Neural cell (in vitro differentiated cells): ENCODE results near the gene MAP2. TPM values are rescaled to one million over a fixed set of nuclear protein-coding genes. Genes with fewer than 3 reads are reported as not detected.

Experiments
- H2AFZ ChIP-seq: fragments of 200-600, 300-800 bp; sonication (generic), shearing (Covaris generic); 2 replicates; pipeline ENCODE4 v1.6.0; 2014; ENCODE audit warnings: low read depth, mild to moderate bottlenecking, antibody characterized with exemption, low read length, moderate library complexity
- H3F3A ChIP-seq: fragments of 200-600 bp; shearing (Covaris generic); 2 replicates; pipeline ENCODE4 v1.6.1; 2016; ENCODE audit warnings: mild to moderate bottlenecking, moderate library complexity, mixed read lengths, antibody characterized with exemption, low read length; ENCODE audit not compliant: insufficient read depth, poor library complexity, severe bottlenecking
- H3K27ac ChIP-seq: fragments of 200-600, 300-800 bp; sonication (generic), shearing (Covaris generic); 2 replicates; pipeline ENCODE4 v1.5.1; 2014; ENCODE audit warnings: mild to moderate bottlenecking, low read length, moderate library complexity
- H3K27me3 ChIP-seq: fragments of 300-800, 200-600 bp; sonication (generic), shearing (Covaris generic); 2 replicates; pipeline ENCODE4 v1.6.0; 2014; ENCODE audit warnings: mild to moderate bottlenecking, low read depth, low read length, moderate library complexity; ENCODE audit not compliant: insufficient read depth
- H3K36me3 ChIP-seq: fragments of 300-800, 200-600 bp; sonication (generic), shearing (Covaris generic); 2 replicates; pipeline ENCODE4 v1.5.1; 2014; ENCODE audit warnings: mild to moderate bottlenecking, antibody characterized with exemption, low read length, moderate library complexity; ENCODE audit not compliant: insufficient read depth
- H3K4me2 ChIP-seq: fragments of 300-800, 200-600 bp; sonication (generic), shearing (Covaris generic); 2 replicates; pipeline ENCODE4 v1.6.0; 2014; ENCODE audit warnings: mild to moderate bottlenecking, low read length
- H3K4me3 ChIP-seq: fragments of 300-800, 200-600 bp; sonication (generic), shearing (Covaris generic); 2 replicates; pipeline ENCODE4 v1.5.1; 2014; ENCODE audit warnings: mild to moderate bottlenecking, low read length, moderate library complexity
- H3K79me2 ChIP-seq: fragments of 200-600 bp; shearing (Covaris generic); replicated peaks from 2 replicates; pipeline ENCODE4 v1.6.0; 2014; ENCODE audit warnings: mild to moderate bottlenecking, low read length, moderate library complexity; ENCODE audit not compliant: insufficient read depth
- H3K9ac ChIP-seq: fragments of 300-800, 200-600 bp; sonication (generic), shearing (Covaris generic); 2 replicates; pipeline ENCODE4 v1.6.1; 2016; ENCODE audit warnings: mild to moderate bottlenecking, low read length, mixed read lengths
- H3K9me2 ChIP-seq: fragments of 200-600 bp; shearing (Covaris generic); 2 replicates; pipeline ENCODE4 v1.6.1; 2016; ENCODE audit warnings: mild to moderate bottlenecking, low read length, mixed read lengths; ENCODE audit not compliant: insufficient read depth
- H3K9me3 ChIP-seq: fragments of 200-600, 300-800 bp; sonication (generic), shearing (Covaris generic); 2 replicates; pipeline ENCODE4 v1.6.1; 2016; ENCODE audit warnings: mild to moderate bottlenecking, mixed run types, low read length, moderate library complexity, mixed read lengths
- H4K20me1 ChIP-seq: fragments of 200-600 bp; shearing (Covaris generic); 2 replicates; pipeline ENCODE4 v1.6.1; 2016; ENCODE audit warnings: mild to moderate bottlenecking, mixed run types; ENCODE audit not compliant: insufficient read depth
- EP300 ChIP-seq: fragments of 450-650 bp; conservative IDR thresholded peaks from 2 replicates; pipeline ENCODE4 v1.6.1; 2014; ENCODE audit warnings: antibody characterized with exemption, mild to moderate bottlenecking, moderate library complexity; ENCODE audit not compliant: poor library complexity, severe bottlenecking
- EZH2 ChIP-seq: fragments of 200-600, 300-800 bp; shearing (Covaris generic), sonication (generic); IDR thresholded peaks from 2 replicates; pipeline ENCODE4 v1.6.1; 2014; ENCODE audit warnings: antibody characterized with exemption, low read length, borderline replicate concordance, mild to moderate bottlenecking; ENCODE audit not compliant: insufficient read depth, poor library complexity, severe bottlenecking
- MXI1 ChIP-seq: fragments of 450-650 bp; conservative IDR thresholded peaks from 2 replicates; pipeline ENCODE4 v1.6.1; 2014; ENCODE audit warnings: antibody characterized with exemption, mild to moderate bottlenecking; ENCODE audit not compliant: poor library complexity, severe bottlenecking
- POLR2AphosphoS5 ChIP-seq: IDR thresholded peaks from 2 replicates; pipeline ENCODE4 v1.6.1; 2012
- RAD21 ChIP-seq: fragments of 450-650 bp; conservative IDR thresholded peaks from 2 replicates; pipeline ENCODE4 v1.6.1; 2014; ENCODE audit warnings: antibody characterized with exemption, mild to moderate bottlenecking, moderate library complexity
- SMC3 ChIP-seq: fragments of 450-650 bp; conservative IDR thresholded peaks from 2 replicates; pipeline ENCODE4 v1.6.1; 2014; ENCODE audit warnings: antibody characterized with exemption, mild to moderate bottlenecking, moderate library complexity; ENCODE audit not compliant: poor library complexity
- TAF1 ChIP-seq: IDR thresholded peaks from 2 replicates; pipeline ENCODE4 v1.6.1; 2012; ENCODE audit warnings: low read depth
- polyA plus RNA-seq: library from polyadenylated mRNA; depleted of rRNA; stranded (reverse); fragments of >200 nt; gene quantifications from 2 replicates; pipeline ENCODE4 v1.2.3, GENCODE V29; 2014
- TF ChIP-seq, protein P1 (sequence below): fragments of 450-650 bp; IDR thresholded peaks from 2 replicates; pipeline ENCODE4 v1.5.1; 2014; ENCODE audit warnings: antibody characterized with exemption, mild to moderate bottlenecking, moderate library complexity; ENCODE audit not compliant: poor library complexity, severe bottlenecking
- TF ChIP-seq, protein P2 (sequence below): IDR thresholded peaks from 2 replicates; pipeline ENCODE4 v1.6.1; 2012; ENCODE audit warnings: borderline replicate concordance

Gene MAP2
- polyA plus RNA-seq, 1 donor from 2014 or later: 450 TPM

DNA sequence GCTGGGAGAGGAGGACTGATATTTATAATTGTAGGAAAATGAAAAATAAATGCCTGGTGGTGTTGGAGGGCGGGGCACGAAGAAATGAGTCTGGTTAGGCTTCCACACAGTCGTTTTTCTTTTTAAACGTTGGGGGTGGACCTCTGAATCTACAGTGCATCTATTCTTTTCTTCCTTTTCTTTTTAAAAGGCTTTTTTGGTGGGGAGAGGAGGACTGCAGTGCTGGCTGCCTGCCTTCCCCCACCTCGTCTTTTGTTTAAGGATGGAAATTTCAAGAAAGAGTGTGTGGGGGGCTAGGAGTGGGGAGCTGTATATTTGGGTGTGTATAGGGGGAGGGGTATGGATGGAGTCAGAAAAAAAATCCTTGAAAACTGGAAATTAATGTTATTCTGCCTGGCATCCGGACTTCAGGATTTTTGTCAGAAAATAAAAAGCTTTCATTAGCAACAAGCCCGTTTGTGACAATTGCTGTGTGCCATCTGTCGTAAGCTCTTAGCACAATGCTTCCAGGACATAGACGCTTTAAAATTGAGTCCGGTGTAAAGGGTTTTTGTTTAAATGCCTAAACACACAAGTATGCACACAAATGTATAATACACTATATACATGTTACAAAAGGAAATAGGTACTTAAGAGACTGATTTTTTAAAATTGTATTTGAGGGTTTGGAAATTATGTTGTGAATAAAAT is 1.1 kb downstream of the MAP2 start:
- H3K4me3 ChIP-seq: peak overlapping the region; percentile 94
- TF ChIP-seq EP300 (no peak), MXI1 (no peak), EZH2 (no peak), TAF1 (peak; percentile 41)
- TF ChIP-seq, protein P1, sequence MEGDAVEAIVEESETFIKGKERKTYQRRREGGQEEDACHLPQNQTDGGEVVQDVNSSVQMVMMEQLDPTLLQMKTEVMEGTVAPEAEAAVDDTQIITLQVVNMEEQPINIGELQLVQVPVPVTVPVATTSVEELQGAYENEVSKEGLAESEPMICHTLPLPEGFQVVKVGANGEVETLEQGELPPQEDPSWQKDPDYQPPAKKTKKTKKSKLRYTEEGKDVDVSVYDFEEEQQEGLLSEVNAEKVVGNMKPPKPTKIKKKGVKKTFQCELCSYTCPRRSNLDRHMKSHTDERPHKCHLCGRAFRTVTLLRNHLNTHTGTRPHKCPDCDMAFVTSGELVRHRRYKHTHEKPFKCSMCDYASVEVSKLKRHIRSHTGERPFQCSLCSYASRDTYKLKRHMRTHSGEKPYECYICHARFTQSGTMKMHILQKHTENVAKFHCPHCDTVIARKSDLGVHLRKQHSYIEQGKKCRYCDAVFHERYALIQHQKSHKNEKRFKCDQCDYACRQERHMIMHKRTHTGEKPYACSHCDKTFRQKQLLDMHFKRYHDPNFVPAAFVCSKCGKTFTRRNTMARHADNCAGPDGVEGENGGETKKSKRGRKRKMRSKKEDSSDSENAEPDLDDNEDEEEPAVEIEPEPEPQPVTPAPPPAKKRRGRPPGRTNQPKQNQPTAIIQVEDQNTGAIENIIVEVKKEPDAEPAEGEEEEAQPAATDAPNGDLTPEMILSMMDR: no peak
- TF ChIP-seq, protein P2, sequence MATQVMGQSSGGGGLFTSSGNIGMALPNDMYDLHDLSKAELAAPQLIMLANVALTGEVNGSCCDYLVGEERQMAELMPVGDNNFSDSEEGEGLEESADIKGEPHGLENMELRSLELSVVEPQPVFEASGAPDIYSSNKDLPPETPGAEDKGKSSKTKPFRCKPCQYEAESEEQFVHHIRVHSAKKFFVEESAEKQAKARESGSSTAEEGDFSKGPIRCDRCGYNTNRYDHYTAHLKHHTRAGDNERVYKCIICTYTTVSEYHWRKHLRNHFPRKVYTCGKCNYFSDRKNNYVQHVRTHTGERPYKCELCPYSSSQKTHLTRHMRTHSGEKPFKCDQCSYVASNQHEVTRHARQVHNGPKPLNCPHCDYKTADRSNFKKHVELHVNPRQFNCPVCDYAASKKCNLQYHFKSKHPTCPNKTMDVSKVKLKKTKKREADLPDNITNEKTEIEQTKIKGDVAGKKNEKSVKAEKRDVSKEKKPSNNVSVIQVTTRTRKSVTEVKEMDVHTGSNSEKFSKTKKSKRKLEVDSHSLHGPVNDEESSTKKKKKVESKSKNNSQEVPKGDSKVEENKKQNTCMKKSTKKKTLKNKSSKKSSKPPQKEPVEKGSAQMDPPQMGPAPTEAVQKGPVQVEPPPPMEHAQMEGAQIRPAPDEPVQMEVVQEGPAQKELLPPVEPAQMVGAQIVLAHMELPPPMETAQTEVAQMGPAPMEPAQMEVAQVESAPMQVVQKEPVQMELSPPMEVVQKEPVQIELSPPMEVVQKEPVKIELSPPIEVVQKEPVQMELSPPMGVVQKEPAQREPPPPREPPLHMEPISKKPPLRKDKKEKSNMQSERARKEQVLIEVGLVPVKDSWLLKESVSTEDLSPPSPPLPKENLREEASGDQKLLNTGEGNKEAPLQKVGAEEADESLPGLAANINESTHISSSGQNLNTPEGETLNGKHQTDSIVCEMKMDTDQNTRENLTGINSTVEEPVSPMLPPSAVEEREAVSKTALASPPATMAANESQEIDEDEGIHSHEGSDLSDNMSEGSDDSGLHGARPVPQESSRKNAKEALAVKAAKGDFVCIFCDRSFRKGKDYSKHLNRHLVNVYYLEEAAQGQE: peak; percentile 79
- no peaks in the 10 kb centered on the region for H3K9me2 ChIP-seq
- peaks cover 58% of the 10 kb centered on the region for H3K79me2 ChIP-seq
- peak overlapping the region; percentile 41 for H2AFZ ChIP-seq
- peak overlapping the region; percentile 93 for H3K27ac ChIP-seq
- H4K20me1 ChIP-seq: peaks cover 9% of the 10 kb centered on the region
- no peaks in the 10 kb centered on the region for H3K27me3 ChIP-seq
- H3K36me3 ChIP-seq: no peaks in the 10 kb centered on the region
- no peak overlapping the region for H3K4me2 ChIP-seq
- H3F3A ChIP-seq: peaks cover 4% of the 10 kb centered on the region
- H3K9ac ChIP-seq: peak overlapping the region; percentile 92
- H3K9me3 ChIP-seq: peaks cover 3% of the 10 kb centered on the region

DNA sequence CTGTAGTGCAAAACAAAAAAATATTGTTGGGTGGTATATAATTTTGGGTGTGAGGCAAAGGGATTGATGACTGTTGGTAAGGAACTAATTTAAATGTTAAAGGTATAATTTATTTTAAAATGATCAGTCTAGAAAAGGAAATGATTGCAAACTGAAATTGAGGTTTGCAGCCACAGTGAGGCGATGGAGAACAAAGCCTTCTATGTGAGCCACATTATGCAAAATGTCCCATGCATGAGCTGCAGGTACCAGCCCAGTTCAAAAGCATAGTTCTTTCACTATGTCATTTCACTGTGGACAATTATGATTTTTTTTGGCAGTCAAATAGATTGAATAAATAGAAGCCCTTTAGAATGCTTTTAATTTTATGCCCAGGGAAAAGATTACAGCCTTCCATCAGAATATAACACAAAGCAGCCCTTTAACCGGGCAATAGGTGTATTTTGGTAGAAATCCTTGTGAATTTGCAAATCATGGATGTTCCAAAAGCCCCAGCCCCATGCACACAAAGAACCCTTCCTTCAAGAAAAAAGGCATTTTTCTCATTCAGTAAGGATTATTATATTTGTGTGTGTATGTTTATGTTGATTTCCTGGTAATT is 1.7 kb downstream of the MAP2 start:
- Histone ChIP-seq H3K36me3 (no peaks in the 10 kb centered on the region), H3K4me2 (peak overlapping the region; percentile 95), H3K27me3 (no peaks in the 10 kb centered on the region), H3K4me3 (peak overlapping the region; percentile 94), H3F3A (peaks cover 4% of the 10 kb centered on the region), H4K20me1 (peaks cover 14% of the 10 kb centered on the region), H3K9me3 (no peaks in the 10 kb centered on the region), H3K9me2 (no peaks in the 10 kb centered on the region), H3K9ac (peak overlapping the region; percentile 92), H2AFZ (peak overlapping the region; percentile 34), H3K79me2 (peaks cover 64% of the 10 kb centered on the region), H3K27ac (peak overlapping the region; percentile 93)
- no peak for TF ChIP-seq MXI1
- peak; percentile 72 for TF ChIP-seq POLR2AphosphoS5
- TF ChIP-seq RAD21: peak; percentile 72
- no peak for TF ChIP-seq EZH2
- TF ChIP-seq EP300: no peak
- TF ChIP-seq, protein P1: peak; percentile 84
- peak; percentile 79 for TF ChIP-seq SMC3
- TF ChIP-seq TAF1: peak; percentile 90
- TF ChIP-seq, protein P2: peak; percentile 67
